ENCODE results near the gene DNAJC5G. TPM values are rescaled to one million over a fixed set of nuclear protein-coding genes. Genes with fewer than 3 reads are reported as not detected.
"Not testable (repeated sequence)": the region's sequence is repeated elsewhere in the genome, so short reads cannot be mapped to it uniquely, and the experiment has no call there.

DNAJC5G gene
- total RNA-seq, 3 donors from 2014 or later = 0.47 TPM; not detected in 2

GRCh38 chr2:27294928-27295327 lies 19.7 kb downstream of the DNAJC5G start:
- intact Hi-C loops (cut with DNase I, micrococcal nuclease) = no loop called here
- Histone ChIP-seq H3K36me3 (ENCODE audit: low read depth) (no peaks in the 10 kb centered on the region), H3K4me1 (ENCODE audit: low read depth) (no peaks in the 10 kb centered on the region), H3K4me3 (no peak overlapping the region), H3K9me3 (no peaks in the 10 kb centered on the region)
- ATAC-seq (no peak), DNase-seq (no peak)
- TF ChIP-seq CTCF (IDR thresholded peaks at IDR 0.05) = no peak

- no peaks in the 10 kb centered on the region for H3K36me3 ChIP-seq (ENCODE audit: low read depth)
- intact Hi-C loops (cut with DNase I, micrococcal nuclease) = no loop called here
- no peak for DNase-seq
- H3K9me3 ChIP-seq = no peaks in the 10 kb centered on the region
- no peak overlapping the region for H3K4me3 ChIP-seq
- no peak for ATAC-seq
- no peak for TF ChIP-seq CTCF (IDR thresholded peaks at IDR 0.05)
- H3K4me1 ChIP-seq (ENCODE audit: low read depth) = no peaks in the 10 kb centered on the region
These were observed 21.2 kb downstream of the DNAJC5G start for GRCh38 chr2:27296481-27296880.

- Histone ChIP-seq H3K36me3 (ENCODE audit: low read depth) (no peaks in the 10 kb centered on the region), H3K4me1 (ENCODE audit: low read depth) (no peaks in the 10 kb centered on the region), H3K4me3 (no peak overlapping the region), H3K9me3 (no peaks in the 10 kb centered on the region)
- DNase-seq (no peak), ATAC-seq (no peak)
- intact Hi-C loops (cut with DNase I, micrococcal nuclease) = no loop called here
- TF ChIP-seq CTCF (IDR thresholded peaks at IDR 0.05) = no peak
These were observed 22.0 kb downstream of the DNAJC5G start for GRCh38 chr2:27297195-27297594.

GRCh38 chr2:27298391-27299080 lies 23.3 kb downstream of the DNAJC5G start:
- DNase-seq (no peak), ATAC-seq (no peak)
- intact Hi-C loops (cut with DNase I, micrococcal nuclease) = no loop called here
- Histone ChIP-seq H3K36me3 (ENCODE audit: low read depth) (no peaks in the 10 kb centered on the region), H3K4me3 (no peak overlapping the region), H3K9me3 (no peaks in the 10 kb centered on the region), H3K4me1 (ENCODE audit: low read depth) (no peaks in the 10 kb centered on the region)
- no peak for TF ChIP-seq CTCF (IDR thresholded peaks at IDR 0.05)

GRCh38 chr2:27300606-27301005 lies 25.4 kb downstream of the DNAJC5G start:
- H3K9me3 ChIP-seq; ATAC-seq; H3K4me3 ChIP-seq; DNase-seq; H3K36me3 ChIP-seq (ENCODE audit: low read depth); intact Hi-C loops (cut with DNase I, micrococcal nuclease); H3K4me1 ChIP-seq (ENCODE audit: low read depth): not testable (repeated sequence)

- no peaks in the 10 kb centered on the region for H3K36me3 ChIP-seq (ENCODE audit: low read depth)
- intact Hi-C loops (cut with DNase I, micrococcal nuclease) = no loop called here
- ATAC-seq = peak; percentile 88
- TF ChIP-seq CTCF (IDR thresholded peaks at IDR 0.05) = peak; percentile 59
- no peaks in the 10 kb centered on the region for H3K9me3 ChIP-seq
- H3K4me3 ChIP-seq = no peak overlapping the region
- peaks cover 11% of the 10 kb centered on the region for H3K4me1 ChIP-seq (ENCODE audit: low read depth)
- peak in 2 of 3 donors; percentile 48 to 54 for DNase-seq
These were observed 28.1 kb downstream of the DNAJC5G start for GRCh38 chr2:27303093-27304025.
